C4-2B (cell line): ENCODE results near the gene MICAL2.

Experiments used
- CTCF ChIP-seq: fragments of 450-650 bp; conservative IDR thresholded peaks from 2 replicates; pipeline ENCODE4 v1.5.1; 2017; ENCODE audit warnings: mild to moderate bottlenecking
- ZFX ChIP-seq: fragments of 450-650 bp; IDR thresholded peaks from 2 replicates; pipeline ENCODE4 v1.6.1; 2017

- TF ChIP-seq CTCF (no peak), ZFX (no peak)
These were observed 174.1 kb downstream of the MICAL2 start for GRCh38 chr11:12284316-12285050.
